ENCODE measurements around the gene CDCA8. TPM values are rescaled to one million over a fixed set of nuclear protein-coding genes. Genes with fewer than 3 reads are reported as not detected.

The CDCA8 gene
- total and polyA plus RNA-seq, 2 of the 4 experiments (the other 2 are of a cell fraction), result 5.9 to 25.7 TPM

DNA sequence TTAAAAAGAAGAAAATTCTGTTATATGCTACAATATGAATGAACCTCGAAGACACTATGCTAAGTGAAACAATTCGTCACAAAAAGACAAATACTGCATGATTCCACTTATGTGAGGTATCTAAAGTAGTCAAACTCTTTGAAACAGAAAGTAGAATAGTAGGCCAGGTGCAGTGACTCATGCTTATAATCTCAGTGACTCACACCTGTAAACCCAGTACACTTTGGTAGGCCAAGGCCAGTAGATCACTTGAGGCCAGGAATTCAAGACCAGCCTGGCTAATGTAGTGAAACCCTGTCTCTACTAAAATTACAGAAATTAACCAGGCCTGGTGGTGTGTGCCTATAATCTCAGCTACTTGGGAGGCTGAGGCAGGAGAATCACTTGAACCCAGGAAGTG is 46.9 kb downstream of the CDCA8 start:
- no peak overlapping the region for H3K9ac ChIP-seq (ENCODE audit: low read depth, low read length)
- TF ChIP-seq BHLHE40 (IDR thresholded peaks at IDR 0.05; ENCODE audit: low read depth, low read length), result no peak
- no peak for TF ChIP-seq POLR2A (IDR thresholded peaks at IDR 0.05; ENCODE audit: low read depth, low read length)
- no peak for TF ChIP-seq CHD1 (IDR thresholded peaks at IDR 0.05; ENCODE audit: low read depth, low read length)
- no peak for TF ChIP-seq MXI1 (IDR thresholded peaks at IDR 0.05; ENCODE audit: borderline replicate concordance, low read depth, low read length)
- TF ChIP-seq MAZ (IDR thresholded peaks at IDR 0.05; ENCODE audit: borderline replicate concordance, low read depth, low read length), result no peak
- TF ChIP-seq, protein P1, sequence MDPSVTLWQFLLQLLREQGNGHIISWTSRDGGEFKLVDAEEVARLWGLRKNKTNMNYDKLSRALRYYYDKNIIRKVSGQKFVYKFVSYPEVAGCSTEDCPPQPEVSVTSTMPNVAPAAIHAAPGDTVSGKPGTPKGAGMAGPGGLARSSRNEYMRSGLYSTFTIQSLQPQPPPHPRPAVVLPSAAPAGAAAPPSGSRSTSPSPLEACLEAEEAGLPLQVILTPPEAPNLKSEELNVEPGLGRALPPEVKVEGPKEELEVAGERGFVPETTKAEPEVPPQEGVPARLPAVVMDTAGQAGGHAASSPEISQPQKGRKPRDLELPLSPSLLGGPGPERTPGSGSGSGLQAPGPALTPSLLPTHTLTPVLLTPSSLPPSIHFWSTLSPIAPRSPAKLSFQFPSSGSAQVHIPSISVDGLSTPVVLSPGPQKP (IDR thresholded peaks at IDR 0.05; ENCODE audit: borderline replicate concordance, low read depth, low read length), result no peak
- TF ChIP-seq, protein P2, sequence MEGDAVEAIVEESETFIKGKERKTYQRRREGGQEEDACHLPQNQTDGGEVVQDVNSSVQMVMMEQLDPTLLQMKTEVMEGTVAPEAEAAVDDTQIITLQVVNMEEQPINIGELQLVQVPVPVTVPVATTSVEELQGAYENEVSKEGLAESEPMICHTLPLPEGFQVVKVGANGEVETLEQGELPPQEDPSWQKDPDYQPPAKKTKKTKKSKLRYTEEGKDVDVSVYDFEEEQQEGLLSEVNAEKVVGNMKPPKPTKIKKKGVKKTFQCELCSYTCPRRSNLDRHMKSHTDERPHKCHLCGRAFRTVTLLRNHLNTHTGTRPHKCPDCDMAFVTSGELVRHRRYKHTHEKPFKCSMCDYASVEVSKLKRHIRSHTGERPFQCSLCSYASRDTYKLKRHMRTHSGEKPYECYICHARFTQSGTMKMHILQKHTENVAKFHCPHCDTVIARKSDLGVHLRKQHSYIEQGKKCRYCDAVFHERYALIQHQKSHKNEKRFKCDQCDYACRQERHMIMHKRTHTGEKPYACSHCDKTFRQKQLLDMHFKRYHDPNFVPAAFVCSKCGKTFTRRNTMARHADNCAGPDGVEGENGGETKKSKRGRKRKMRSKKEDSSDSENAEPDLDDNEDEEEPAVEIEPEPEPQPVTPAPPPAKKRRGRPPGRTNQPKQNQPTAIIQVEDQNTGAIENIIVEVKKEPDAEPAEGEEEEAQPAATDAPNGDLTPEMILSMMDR (conservative IDR thresholded peaks at IDR 0.05; ENCODE audit: low read depth, low read length), result no peak
- TF ChIP-seq FOS (IDR thresholded peaks at IDR 0.05; ENCODE audit: low read depth, low read length), result no peak
- no peak for TF ChIP-seq CEBPB (IDR thresholded peaks at IDR 0.05; ENCODE audit: low read depth, low read length)
- no peak for TF ChIP-seq MAFK (IDR thresholded peaks at IDR 0.05; ENCODE audit: low read depth, low read length)
- no peak for TF ChIP-seq NFE2L2 (IDR thresholded peaks at IDR 0.05; ENCODE audit: low read depth, low read length)
- TF ChIP-seq RAD21 (IDR thresholded peaks at IDR 0.05; ENCODE audit: low read length), result no peak
- TF ChIP-seq, protein P3, sequence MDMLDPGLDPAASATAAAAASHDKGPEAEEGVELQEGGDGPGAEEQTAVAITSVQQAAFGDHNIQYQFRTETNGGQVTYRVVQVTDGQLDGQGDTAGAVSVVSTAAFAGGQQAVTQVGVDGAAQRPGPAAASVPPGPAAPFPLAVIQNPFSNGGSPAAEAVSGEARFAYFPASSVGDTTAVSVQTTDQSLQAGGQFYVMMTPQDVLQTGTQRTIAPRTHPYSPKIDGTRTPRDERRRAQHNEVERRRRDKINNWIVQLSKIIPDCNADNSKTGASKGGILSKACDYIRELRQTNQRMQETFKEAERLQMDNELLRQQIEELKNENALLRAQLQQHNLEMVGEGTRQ (IDR thresholded peaks at IDR 0.05; ENCODE audit: low read depth, low read length), result no peak
- TF ChIP-seq RCOR1 (IDR thresholded peaks at IDR 0.05; ENCODE audit: insufficient replicate concordance, low read length), result no peak
- no peak for TF ChIP-seq RFX5 (IDR thresholded peaks at IDR 0.05; ENCODE audit: low read depth, low read length)
- no peak for TF ChIP-seq SMC3 (IDR thresholded peaks at IDR 0.05; ENCODE audit: low read depth, low read length)
- no peak overlapping the region for H3K23ac ChIP-seq (ENCODE audit: low read depth, low read length)
- ChIA-PET POLR2A (ENCODE audit: unreplicated experiment) (no interaction called here), CTCF (no interaction called here)
- H3K4ac ChIP-seq (ENCODE audit: low read depth, low read length), result no peak overlapping the region
- no peak overlapping the region for H4K5ac ChIP-seq (ENCODE audit: low read depth, low read length)
- H3K9me1 ChIP-seq (ENCODE audit: insufficient read depth, low read length), result no peaks in the 10 kb centered on the region
- no peaks in the 10 kb centered on the region for H3K79me1 ChIP-seq (ENCODE audit: low read depth in 1 of 2, low read length in 2 of 2)
- no peak overlapping the region for H2AFZ ChIP-seq (replicated peaks; ENCODE audit: low read length, poor library complexity)
- no peak for ATAC-seq (ENCODE audit: low read depth)
- H2BK120ac ChIP-seq (ENCODE audit: low read depth, low read length), result no peak overlapping the region
- H3K4me3 ChIP-seq (ENCODE audit: insufficient read depth, low read depth, low read length), result no peak overlapping the region
- H3K27me3 ChIP-seq (ENCODE audit: control insufficient read depth, insufficient read depth, low read length), result peaks cover 2% of the 10 kb centered on the region; the same call in 1 of the 2 replicates
- H3K18ac ChIP-seq (ENCODE audit: low read depth, low read length), result no peak overlapping the region
- intact Hi-C loops (cut with micrococcal nuclease), result no loop called here
- H3K9me3 ChIP-seq (ENCODE audit: control insufficient read depth, insufficient read depth, low read length), result no peaks in the 10 kb centered on the region
- H2BK5ac ChIP-seq (ENCODE audit: low read depth, low read length, poor library complexity, severe bottlenecking), result no peak overlapping the region
- no TSS peak for BruUV-seq (replicated peaks)
- H4K20me1 ChIP-seq (ENCODE audit: insufficient read depth, low read length), result no peaks in the 10 kb centered on the region
- H3K27ac ChIP-seq (ENCODE audit: insufficient read depth, low read length), result no peak overlapping the region
- no peak overlapping the region for H2BK20ac ChIP-seq (ENCODE audit: low read depth, low read length)
- H3K56ac ChIP-seq (ENCODE audit: extremely low read depth, insufficient read depth, low read length), result no peak overlapping the region
- no peak overlapping the region for H3K14ac ChIP-seq (replicated peaks; ENCODE audit: low read depth, low read length)
- H2AK9ac ChIP-seq (replicated peaks; ENCODE audit: low read depth, low read length, poor library complexity), result no peak overlapping the region
- H4K8ac ChIP-seq (ENCODE audit: low read depth in 2 of 2, low read length in 2 of 2), result no peak overlapping the region
- H3K4me2 ChIP-seq (ENCODE audit: low read depth, low read length), result no peak overlapping the region
- no peak overlapping the region for H2BK15ac ChIP-seq (ENCODE audit: low read depth, low read length)
- no peak overlapping the region for H4K91ac ChIP-seq (ENCODE audit: insufficient read depth, low read depth, low read length)
- no peaks in the 10 kb centered on the region for H3K4me1 ChIP-seq (ENCODE audit: control insufficient read depth, insufficient read depth, low read length)
- in situ Hi-C loops (cut with MboI; ENCODE audit: low sequenced_read_pairs), result no loop called here
- dilution Hi-C loops (cut with HindIII; ENCODE audit: low sequenced_read_pairs, unreplicated experiment), result no loop called here
- no CpG with 5 or more reads among the region's 2 CpGs for WGBS, 2 experiments (ENCODE audit: extremely low coverage in 2 of 2, insufficient read length in 1 of 2)
- no peak for DNase-seq
- no peaks in the 10 kb centered on the region for H3K36me3 ChIP-seq (ENCODE audit: control insufficient read depth, insufficient read depth, low read length)
- no peak overlapping the region for H2AK5ac ChIP-seq (ENCODE audit: low read depth, low read length)

All from IMR-90 (cell line).